Urinary bladder (tissue), 4 donors: Measurements from ENCODE around the gene GTF2IRD1. TPM values are rescaled to one million over a fixed set of nuclear protein-coding genes. Genes with fewer than 3 reads are reported as not detected.

Source experiments
- DNase-seq: peaks from one replicate; pipeline ENCODE4 v3.0.0-alpha.2; 2015; ENCODE audit errors: extremely low spot score
- H3K27ac ChIP-seq: one replicate; pipeline ENCODE4 v1.5.1; 2013; ENCODE audit warnings: low read depth, mild to moderate bottlenecking, moderate library complexity
- H3K36me3 ChIP-seq: one replicate; pipeline ENCODE4 v1.6.1; 2013; ENCODE audit warnings: mild to moderate bottlenecking, moderate library complexity; ENCODE audit not compliant: insufficient read depth
- H3K4me1 ChIP-seq: one replicate; pipeline ENCODE4 v1.6.1; 2013; ENCODE audit warnings: mild to moderate bottlenecking, moderate library complexity; ENCODE audit not compliant: insufficient read depth
- H3K4me3 ChIP-seq: one replicate; pipeline ENCODE4 v1.5.1; 2013; ENCODE audit warnings: low read depth, low read length
- WGBS: extraction: QIAGEN DNeasy Blood & Tissue Kit; methylation state at CpG from one replicate; pipeline ENCODE4 v1.1.7; 2013; 5-methylcytosine and 5-hydroxymethylcytosine counted together
- polyA plus RNA-seq: library from polyadenylated mRNA; stranded (reverse); fragments of 200-250 nt; gene quantifications from one replicate; pipeline ENCODE4 v1.2.3, GENCODE V29; 2013
- total RNA-seq: library from RNA; depleted of rRNA; stranded (reverse); fragments of >200 nt; gene quantifications from one replicate; pipeline ENCODE4 v1.2.3, GENCODE V29; 2014
- donor health status: healthy with polysubstance abuse.
- donor health status: healthy.

Gene GTF2IRD1
- total and polyA plus RNA-seq, 2 donors = 8.6 to 22.7 TPM

DNA sequence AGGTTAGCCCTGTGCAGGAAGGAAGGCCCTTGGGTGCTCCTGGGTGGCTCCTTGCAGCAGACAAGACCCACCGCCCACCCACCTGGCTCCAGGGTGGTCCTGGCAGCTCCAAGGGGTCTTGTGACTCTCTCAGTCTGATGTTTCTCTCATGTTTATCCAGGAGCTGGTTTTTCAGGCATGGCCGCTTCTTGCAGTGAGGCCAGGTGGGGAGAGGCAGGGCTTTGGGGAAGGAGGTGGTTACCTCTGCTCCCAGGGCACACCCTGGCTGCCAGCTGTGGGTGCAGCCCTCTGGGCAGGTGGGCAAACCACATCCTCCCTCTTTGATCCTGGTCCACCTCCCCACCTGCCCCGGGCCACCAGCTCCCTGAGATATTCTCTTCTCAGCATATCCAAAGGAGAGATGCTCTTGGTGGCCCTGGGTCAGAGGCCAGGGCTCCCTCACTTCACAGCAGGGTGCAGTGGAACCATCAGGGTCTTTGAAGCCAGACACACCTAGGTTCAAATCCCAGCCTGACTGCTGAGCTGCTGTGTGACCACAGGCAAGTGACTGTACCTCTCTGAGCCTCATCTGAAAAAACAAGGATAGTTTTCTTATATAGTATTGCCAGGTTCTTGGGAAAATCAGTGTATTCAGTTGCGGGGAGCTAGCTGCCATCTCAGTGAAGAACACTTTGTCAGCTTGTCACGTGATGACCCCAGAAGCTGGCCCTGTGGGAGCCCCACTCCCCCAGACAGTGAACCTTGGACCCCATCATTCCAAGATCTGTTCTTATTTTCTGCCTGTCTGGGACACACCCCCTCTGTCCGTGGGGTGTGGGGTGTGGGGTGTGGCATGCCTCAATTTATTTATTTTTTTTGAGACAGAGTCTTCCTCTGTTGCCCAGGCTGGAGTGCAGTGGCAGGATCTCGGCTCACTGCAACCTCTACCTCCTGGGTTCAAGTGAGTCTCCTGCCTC lies 11.5 kb downstream of the GTF2IRD1 start:
- H3K4me3 ChIP-seq = no peak overlapping the region
- 79% methylated on average over 7 of the region's 7 CpGs for WGBS
- peak overlapping the region; percentile 25 for H3K27ac ChIP-seq
- DNase-seq = no peak
- peaks cover 2% of the 10 kb centered on the region for H3K4me1 ChIP-seq
- no peaks in the 10 kb centered on the region for H3K36me3 ChIP-seq

DNA sequence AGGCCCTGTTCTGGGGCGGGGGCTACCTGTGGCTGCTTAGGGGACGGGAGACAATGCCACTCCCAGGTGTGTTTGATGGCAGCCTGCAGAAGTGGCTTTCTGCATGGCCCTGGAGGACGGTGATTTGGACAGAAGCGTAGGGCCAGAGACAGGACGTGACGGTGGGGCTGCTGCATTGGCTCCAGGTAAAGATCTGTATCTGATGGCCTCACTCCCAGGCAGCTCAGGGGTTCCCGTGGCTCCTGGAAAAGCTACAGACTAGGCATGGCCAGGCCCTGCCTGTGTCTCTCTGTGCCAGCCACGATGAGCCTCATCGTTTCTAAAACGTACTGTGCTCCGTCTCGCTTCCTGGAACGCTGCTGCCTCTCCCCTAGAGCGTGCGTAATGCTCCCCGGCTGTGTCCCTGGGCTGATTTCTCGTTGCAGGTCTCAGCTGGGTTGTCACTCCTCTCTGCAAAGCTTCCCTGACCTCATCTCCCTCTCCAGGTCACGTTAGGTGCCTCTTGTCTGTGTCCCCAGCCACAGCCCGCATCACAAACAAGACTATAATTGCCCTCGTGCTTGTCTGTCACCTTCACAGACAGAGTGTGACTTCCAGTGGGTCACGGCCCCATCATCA lies 12.6 kb downstream of the GTF2IRD1 start:
- 64% methylated on average over 21 of the region's 21 CpGs for WGBS
- H3K4me1 ChIP-seq = peaks cover 2% of the 10 kb centered on the region
- DNase-seq = no peak
- H3K36me3 ChIP-seq = no peaks in the 10 kb centered on the region
- H3K27ac ChIP-seq = peak overlapping the region; percentile 19
- H3K4me3 ChIP-seq = no peak overlapping the region

DNA sequence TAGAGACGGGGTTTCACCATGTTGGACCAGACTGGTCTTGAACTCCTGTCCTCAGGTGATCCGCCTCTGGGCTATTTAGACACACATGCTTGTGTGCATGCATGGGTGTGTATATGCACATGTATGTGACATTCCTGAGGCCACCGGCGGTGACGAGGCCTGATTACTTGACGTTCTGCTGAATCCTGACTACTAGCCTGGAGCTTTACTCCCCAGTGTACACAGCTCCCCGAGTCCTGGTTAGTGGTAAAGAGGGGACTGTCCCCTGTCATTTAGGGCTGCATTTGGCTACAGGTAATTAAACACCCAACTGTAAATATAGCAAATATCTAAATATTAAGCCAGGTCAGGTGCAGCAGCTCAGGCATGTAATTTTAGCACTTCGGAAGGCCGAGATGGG lies 14.2 kb downstream of the GTF2IRD1 start:
- DNase-seq = no peak
- Histone ChIP-seq H3K4me3 (no peak overlapping the region), H3K27ac (no peak overlapping the region), H3K36me3 (no peaks in the 10 kb centered on the region), H3K4me1 (peaks cover 2% of the 10 kb centered on the region)
- 84% methylated on average over 9 of the region's 9 CpGs for WGBS

DNA sequence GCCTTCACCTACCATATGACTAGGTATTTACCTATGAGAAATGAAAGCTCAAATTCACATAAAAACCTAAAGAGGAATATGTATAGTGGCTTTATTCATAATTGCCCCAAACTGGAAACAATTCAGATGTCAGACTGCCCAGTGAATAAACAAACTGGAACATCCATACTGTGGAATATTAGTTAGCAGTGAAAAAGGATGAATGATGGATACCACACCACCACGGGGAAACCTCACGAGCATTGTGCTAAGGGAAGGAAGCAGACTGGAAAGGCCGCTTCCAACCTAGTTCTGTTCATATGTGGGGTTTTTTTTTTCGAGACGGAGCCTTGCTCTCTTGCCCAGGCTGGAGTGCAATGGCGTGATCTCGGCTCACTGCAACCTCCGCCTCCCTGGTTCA lies 16.8 kb downstream of the GTF2IRD1 start:
- H3K27ac ChIP-seq = no peak overlapping the region
- WGBS = 99% methylated on average over 8 of the region's 8 CpGs
- no peak for DNase-seq
- H3K36me3 ChIP-seq = no peaks in the 10 kb centered on the region
- H3K4me3 ChIP-seq = no peak overlapping the region
- H3K4me1 ChIP-seq = no peaks in the 10 kb centered on the region

DNA sequence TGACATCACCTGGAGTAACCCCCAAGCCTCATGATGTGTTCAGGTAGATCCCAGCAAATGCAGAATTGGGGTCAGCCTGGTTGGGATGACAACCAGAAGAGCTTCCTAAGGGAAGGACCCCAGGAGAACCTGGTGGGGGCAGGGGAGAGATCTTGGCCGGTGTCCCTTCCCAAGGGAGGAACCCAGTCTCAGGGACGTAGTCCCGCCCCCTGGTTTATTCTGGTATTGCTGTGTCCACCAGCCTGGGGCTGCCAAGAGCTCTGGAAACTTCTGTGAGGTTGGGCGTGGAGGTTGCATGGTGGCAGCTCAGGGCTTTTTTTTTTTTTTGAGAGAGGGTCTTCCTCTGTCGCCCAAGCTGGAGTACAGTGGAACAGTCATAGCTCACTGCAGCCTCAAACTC lies 19.4 kb downstream of the GTF2IRD1 start:
- Histone ChIP-seq H3K27ac (no peak overlapping the region), H3K4me1 (no peaks in the 10 kb centered on the region), H3K36me3 (no peaks in the 10 kb centered on the region), H3K4me3 (no peak overlapping the region)
- DNase-seq = no peak
- WGBS = 71% methylated on average over 5 of the region's 5 CpGs

DNA sequence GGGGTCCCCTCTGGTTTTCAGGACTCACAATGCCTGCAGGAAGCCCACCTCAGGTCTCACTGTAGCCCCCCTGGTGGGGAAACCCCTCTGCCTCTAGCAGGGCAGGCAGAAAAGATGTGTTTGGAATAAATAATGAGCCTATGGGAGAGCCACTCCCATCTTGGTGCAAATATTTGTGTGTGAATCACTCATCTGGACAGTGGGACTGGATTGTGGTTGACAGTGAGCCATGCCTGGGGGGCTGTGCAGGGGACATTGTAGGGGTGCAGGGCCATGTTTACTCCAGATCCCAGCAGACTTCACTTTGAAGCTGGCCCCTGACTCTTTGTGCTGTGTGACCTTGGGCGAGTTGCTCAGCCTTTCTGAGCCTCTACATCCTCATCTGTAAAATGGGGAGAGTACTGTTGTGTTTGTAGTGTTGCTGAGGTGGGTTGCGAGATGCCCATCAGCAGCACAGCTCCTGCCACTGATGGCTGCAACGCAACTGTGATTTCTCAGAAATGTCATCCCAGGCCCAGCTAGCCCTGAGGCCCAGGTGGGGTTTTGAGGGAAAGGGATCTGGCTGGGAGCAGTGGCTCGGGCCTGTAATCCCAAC lies 20.7 kb downstream of the GTF2IRD1 start:
- no peak overlapping the region for H3K4me3 ChIP-seq
- H3K27ac ChIP-seq = no peak overlapping the region
- H3K4me1 ChIP-seq = peaks cover 3% of the 10 kb centered on the region
- no peak for DNase-seq
- WGBS = 95% methylated on average over 4 of the region's 4 CpGs
- no peaks in the 10 kb centered on the region for H3K36me3 ChIP-seq

DNA sequence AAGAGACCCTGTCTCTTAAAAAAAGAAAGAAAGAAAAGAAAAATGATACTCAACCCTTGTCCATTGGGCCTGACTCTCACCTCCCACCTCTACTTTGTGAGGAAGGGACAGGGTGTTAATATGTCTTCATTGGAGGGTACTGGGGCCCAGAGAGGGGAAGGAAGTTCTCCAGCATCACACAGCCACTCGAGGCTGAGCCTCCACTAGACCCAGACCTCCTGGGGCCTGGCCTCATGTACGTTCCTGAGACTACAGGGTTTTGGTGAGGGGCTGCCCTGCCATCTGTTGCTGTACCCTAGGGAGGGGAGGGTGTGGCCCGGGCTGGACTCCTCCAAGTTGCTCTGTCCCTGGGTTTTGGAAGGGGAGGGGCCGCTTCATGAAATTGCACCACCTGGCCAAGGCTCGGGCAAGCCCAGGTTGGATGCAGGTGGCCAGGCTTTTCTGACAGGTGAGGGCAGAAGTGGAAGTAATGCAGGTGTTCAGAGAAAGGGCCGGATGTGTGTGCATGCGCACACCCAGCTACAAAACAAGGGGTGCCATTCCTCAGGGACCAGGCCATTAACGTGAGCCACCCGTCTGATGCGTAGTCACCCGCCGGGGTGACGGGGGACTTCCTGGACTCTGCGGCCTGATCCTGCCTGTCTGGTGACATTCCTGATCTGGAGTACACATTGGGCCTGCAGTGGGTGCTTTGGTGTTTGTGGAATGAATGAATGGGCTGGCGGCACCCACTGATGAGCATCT lies 21.7 kb downstream of the GTF2IRD1 start:
- Histone ChIP-seq H3K4me3 (no peak overlapping the region), H3K4me1 (peaks cover 5% of the 10 kb centered on the region), H3K27ac (peak overlapping the region; percentile 3), H3K36me3 (no peaks in the 10 kb centered on the region)
- DNase-seq = no peak
- WGBS = 87% methylated on average over 15 of the region's 15 CpGs

DNA sequence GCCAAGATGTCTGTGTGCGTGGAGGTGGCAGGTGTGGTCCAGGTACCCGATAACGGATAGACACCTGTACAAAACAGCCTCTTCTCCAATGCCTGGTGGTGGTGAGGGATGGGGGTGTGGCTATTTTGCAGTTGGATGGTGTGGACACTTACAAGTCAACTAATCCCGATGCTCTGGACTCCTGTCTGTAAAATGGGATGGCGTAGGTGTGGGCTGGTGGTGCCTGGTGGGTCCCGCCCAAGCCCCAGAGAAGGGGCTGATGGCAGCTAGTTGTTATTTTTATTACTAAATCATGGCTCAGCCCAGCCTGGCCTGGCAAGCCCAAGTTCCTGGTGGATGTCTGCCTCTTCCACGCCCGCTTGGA lies 22.3 kb downstream of the GTF2IRD1 start:
- Histone ChIP-seq H3K4me1 (peaks cover 5% of the 10 kb centered on the region), H3K36me3 (no peaks in the 10 kb centered on the region), H3K27ac (no peak overlapping the region), H3K4me3 (no peak overlapping the region)
- WGBS = 83% methylated on average over 8 of the region's 8 CpGs
- no peak for DNase-seq

DNA sequence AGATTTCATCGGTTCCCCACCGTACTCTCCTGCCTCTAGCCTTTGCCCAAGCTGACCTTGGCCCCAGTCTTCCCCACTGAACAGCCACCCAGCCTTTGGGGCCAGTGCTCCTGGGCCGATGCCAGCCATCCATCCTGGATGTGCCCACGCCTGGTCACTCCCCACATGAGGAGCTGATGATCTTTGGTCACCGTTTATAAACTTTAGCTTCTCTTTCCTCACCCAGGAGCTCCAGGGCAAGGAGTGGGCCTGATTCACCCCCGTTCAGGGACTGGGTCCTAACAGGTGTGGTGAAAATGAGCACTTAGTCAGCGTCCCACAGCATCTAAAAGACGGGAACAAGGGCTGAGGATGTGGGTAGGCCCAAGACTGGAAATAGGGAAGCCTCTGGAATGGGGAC lies 22.9 kb downstream of the GTF2IRD1 start:
- no peak for DNase-seq
- 87% methylated on average over 8 of the region's 8 CpGs for WGBS
- H3K36me3 ChIP-seq = no peaks in the 10 kb centered on the region
- no peak overlapping the region for H3K4me3 ChIP-seq
- no peak overlapping the region for H3K27ac ChIP-seq
- peaks cover 5% of the 10 kb centered on the region for H3K4me1 ChIP-seq

DNA sequence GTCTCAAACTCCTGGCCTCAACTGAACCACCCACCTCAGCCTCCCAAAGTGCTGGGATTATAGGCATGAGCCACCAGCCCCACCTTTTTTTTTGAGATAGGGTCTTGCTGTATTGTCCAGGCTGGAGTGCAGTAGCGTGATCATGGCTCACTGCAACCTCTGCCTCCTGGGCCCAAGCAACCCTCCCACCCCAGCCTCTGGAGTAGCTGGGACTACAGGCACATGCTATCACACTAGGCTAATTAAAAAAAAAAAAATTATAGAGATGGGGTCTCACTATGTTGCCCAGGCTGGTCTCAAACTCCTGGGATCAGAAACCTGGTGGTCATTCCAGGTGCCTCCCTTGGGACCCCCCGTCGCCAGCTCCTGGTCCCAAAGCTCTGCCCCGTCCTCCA lies 25.0 kb downstream of the GTF2IRD1 start:
- 93% methylated on average over 4 of the region's 4 CpGs for WGBS
- no peak overlapping the region for H3K4me3 ChIP-seq
- H3K36me3 ChIP-seq = no peaks in the 10 kb centered on the region
- peak overlapping the region; percentile 62 for H3K27ac ChIP-seq
- no peak for DNase-seq
- peaks cover 5% of the 10 kb centered on the region for H3K4me1 ChIP-seq

DNA sequence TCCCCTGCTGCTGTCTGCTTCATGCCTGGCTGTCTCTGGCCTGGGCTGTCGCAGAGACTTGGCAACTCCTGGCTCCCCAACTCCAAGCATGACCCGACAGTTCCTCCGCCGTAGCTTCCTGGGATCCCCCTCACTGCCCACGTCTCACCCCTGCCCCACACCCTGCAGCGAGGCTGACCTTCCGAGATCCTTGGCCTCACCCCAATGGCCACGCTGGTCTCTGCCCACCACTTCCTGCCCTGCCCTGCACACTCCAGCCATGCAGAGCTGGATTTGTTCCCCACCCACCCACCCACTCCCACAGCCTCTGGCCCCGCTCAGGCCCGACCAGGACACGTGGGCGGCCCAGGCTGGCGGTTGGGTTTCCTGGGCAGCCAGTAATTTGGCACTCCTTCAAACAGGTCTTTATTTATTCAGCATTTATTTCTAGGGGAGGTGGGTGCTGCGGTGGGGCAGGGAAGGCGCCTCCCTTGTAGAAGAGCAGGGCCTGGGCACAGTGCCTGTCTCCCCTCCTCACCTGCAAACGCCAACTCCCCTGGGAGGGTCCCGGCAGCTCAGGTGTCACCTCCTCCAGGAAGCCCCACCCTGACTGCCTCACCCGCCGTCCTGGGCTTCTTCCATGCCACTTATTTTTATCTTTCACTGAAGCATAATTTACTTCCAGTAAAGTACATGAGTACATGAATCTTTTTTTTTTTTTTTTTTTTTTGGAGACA lies 25.5 kb downstream of the GTF2IRD1 start:
- 33% methylated on average over 19 of the region's 19 CpGs for WGBS
- H3K36me3 ChIP-seq = no peaks in the 10 kb centered on the region
- H3K4me1 ChIP-seq = peaks cover 5% of the 10 kb centered on the region
- peak overlapping the region; percentile 62 for H3K27ac ChIP-seq
- no peak overlapping the region for H3K4me3 ChIP-seq
- DNase-seq = no peak

DNA sequence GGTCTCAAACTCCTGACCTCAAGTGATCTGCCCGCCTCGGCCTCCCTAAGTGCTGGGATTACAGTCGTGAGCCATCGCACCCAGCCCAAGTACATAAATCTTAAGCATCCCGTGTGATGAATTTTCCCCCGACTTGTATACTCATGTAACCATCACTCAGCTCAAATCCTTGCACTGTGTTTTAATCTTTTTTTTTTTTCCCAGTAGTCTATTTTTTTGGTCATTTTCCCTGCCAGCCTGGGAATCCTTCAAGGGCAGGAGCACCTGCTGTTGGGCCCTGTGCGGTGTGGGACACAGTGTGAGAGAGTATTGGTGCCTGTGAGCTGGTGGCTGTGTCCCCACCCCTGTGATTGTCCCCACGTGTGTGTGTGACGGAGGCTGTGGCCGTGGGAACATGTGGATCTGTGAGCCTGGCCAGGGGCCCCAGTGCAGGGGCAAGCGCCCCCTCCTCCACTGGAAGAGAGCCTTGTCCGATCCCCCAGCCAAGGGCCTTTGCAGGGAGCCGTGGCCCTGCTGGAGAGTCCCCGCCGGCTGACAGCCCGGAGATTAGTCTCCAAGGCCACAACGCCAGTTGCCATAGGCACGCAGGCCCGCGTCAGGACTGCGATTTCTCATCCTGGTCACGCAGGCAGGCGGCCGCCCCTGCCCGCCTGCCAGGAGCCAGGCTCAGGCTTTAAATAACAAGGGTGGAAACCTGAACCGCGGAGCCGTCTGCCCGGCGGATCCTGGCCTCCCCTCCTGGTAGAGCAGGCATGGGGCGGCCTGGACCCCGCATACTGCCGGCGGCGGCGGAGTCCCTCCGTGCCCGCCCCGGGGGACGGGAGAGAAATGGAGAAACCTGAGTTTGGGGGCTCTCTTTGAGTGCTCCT lies 26.5 kb downstream of the GTF2IRD1 start:
- Histone ChIP-seq H3K27ac (peak overlapping the region; percentile 93), H3K4me3 (peak overlapping the region; percentile 3), H3K36me3 (no peaks in the 10 kb centered on the region), H3K4me1 (peaks cover 5% of the 10 kb centered on the region)
- DNase-seq = no peak
- WGBS = 8% methylated on average over 40 of the region's 40 CpGs
